HEK293 (cell line): ENCODE results near the gene NEK9.

Experiments
- CTCF ChIA-PET: fragments of 350-600 bp; formaldehyde crosslinking; extraction: SDS; loops from one replicate; lab custom pipeline; 2021; ENCODE audit warnings: antibody characterized with exemption; lab: Yijun Ruan, JAX
- POLR2A ChIA-PET: fragments of 300-600 bp; formaldehyde crosslinking; extraction: SDS; loops from one replicate; lab custom pipeline; 2020; ENCODE audit warnings: antibody characterized with exemption, inconsistent platforms; lab: Yijun Ruan, JAX
- H3K27ac ChIP-seq: fragments of 200-500 bp; sonication (Bioruptor generic); 2 replicates; pipeline ENCODE4 v1.5.1; 2014; ENCODE audit warnings: low read depth, low read length, control low read depth, inconsistent platforms; ENCODE audit errors: extremely low read depth
- H3K36me3 ChIP-seq, 2 experiments: fragments of 200-500 bp in 1 of 2; sonication (Bioruptor generic) in 1 of 2; 1 replicate in 1 of 2; 2 replicates in 1 of 2; pipeline ENCODE4 v1.5.1; 2014 to 2017; ENCODE audit warnings: inconsistent platforms in 2 of 2, low read length in 2 of 2; ENCODE audit not compliant: control insufficient read depth in 2 of 2, insufficient read depth in 1 of 2
- H3K4me1 ChIP-seq: fragments of 200-500 bp; sonication (Bioruptor generic); 2 replicates; pipeline ENCODE4 v1.5.1; 2014; ENCODE audit warnings: mild to moderate bottlenecking, low read length, inconsistent platforms; ENCODE audit not compliant: control insufficient read depth, insufficient read depth
- H3K4me3 ChIP-seq: 2 replicates; pipeline ENCODE4 v1.5.1; 2011; ENCODE audit warnings: low read depth, mild to moderate bottlenecking, control low read depth, low read length, moderate library complexity
- H3K9me3 ChIP-seq: fragments of 200-500 bp; sonication (Bioruptor generic); 2 replicates; pipeline ENCODE4 v1.5.1; 2014; ENCODE audit warnings: low read depth, low read length, inconsistent platforms; ENCODE audit not compliant: control insufficient read depth, insufficient read depth
- BCL11A ChIP-seq: fragments of 450-650 bp; formaldehyde crosslinking; IDR thresholded peaks from 2 replicates; pipeline ENCODE4 v1.5.1; 2016; ENCODE audit warnings: low read depth, missing biosample characterization, missing genetic modification characterization
- BCL11B ChIP-seq: fragments of 450-650 bp; formaldehyde crosslinking; IDR thresholded peaks from 2 replicates; pipeline ENCODE4 v1.5.1; 2016; ENCODE audit warnings: low read depth, missing biosample characterization, missing genetic modification characterization
- HOXC10 ChIP-seq: sonication (generic); formaldehyde crosslinking; IDR thresholded peaks from 2 replicates; pipeline ENCODE4 v1.8.1; 2023; ENCODE audit warnings: mild to moderate bottlenecking, missing genetic modification reagents
- SCRT2 ChIP-seq: fragments of 450-650 bp; formaldehyde crosslinking; IDR thresholded peaks from 2 replicates; pipeline ENCODE4 v1.5.1; 2016; ENCODE audit warnings: missing biosample characterization, missing genetic modification characterization
- SP3 ChIP-seq: fragments of 450-650 bp; formaldehyde crosslinking; IDR thresholded peaks from 2 replicates; pipeline ENCODE4 v1.5.1; 2016; ENCODE audit warnings: missing biosample characterization, missing genetic modification characterization
- ZEB2 ChIP-seq: fragments of 450-650 bp; formaldehyde crosslinking; IDR thresholded peaks from 2 replicates; pipeline ENCODE4 v1.5.1; 2016; ENCODE audit warnings: missing biosample characterization, missing genetic modification characterization
- ZIC2 ChIP-seq: fragments of 450-650 bp; formaldehyde crosslinking; IDR thresholded peaks from 2 replicates; pipeline ENCODE4 v1.5.1; 2016; ENCODE audit warnings: missing biosample characterization, missing genetic modification characterization
- ZNF121 ChIP-seq: fragments of 450-650 bp; formaldehyde crosslinking; IDR thresholded peaks from 2 replicates; pipeline ENCODE4 v1.5.1; 2016; ENCODE audit warnings: missing biosample characterization, missing genetic modification characterization
- ZNF133 ChIP-seq: fragments of 450-650 bp; formaldehyde crosslinking; IDR thresholded peaks from 2 replicates; pipeline ENCODE4 v1.5.1; 2016; ENCODE audit warnings: missing biosample characterization, missing genetic modification characterization
- ZNF184 ChIP-seq: fragments of 450-650 bp; IDR thresholded peaks from 2 replicates; pipeline ENCODE4 v1.5.1; 2018; ENCODE audit warnings: missing biosample characterization, mild to moderate bottlenecking, missing genetic modification characterization
- ZNF211 ChIP-seq: fragments of 450-650 bp; formaldehyde crosslinking; IDR thresholded peaks from 2 replicates; pipeline ENCODE4 v1.5.1; 2016; ENCODE audit warnings: low read depth, missing biosample characterization, missing genetic modification characterization
- ZNF221 ChIP-seq: fragments of 450-650 bp; formaldehyde crosslinking; IDR thresholded peaks from 2 replicates; pipeline ENCODE4 v1.5.1; 2017; ENCODE audit warnings: missing biosample characterization, missing genetic modification characterization, borderline replicate concordance
- ZNF292 ChIP-seq: fragments of 450-650 bp; formaldehyde crosslinking; IDR thresholded peaks from 2 replicates; pipeline ENCODE4 v1.5.1; 2016; ENCODE audit warnings: low read depth, missing biosample characterization, missing genetic modification characterization, borderline replicate concordance
- ZNF302 ChIP-seq: fragments of 450-650 bp; formaldehyde crosslinking; IDR thresholded peaks from 2 replicates; pipeline ENCODE4 v1.5.1; 2016; ENCODE audit warnings: missing biosample characterization, missing genetic modification characterization, low read depth
- ZNF335 ChIP-seq: fragments of 450-650 bp; formaldehyde crosslinking; conservative IDR thresholded peaks from 2 replicates; pipeline ENCODE4 v1.5.1; 2016; ENCODE audit warnings: missing biosample characterization, missing genetic modification characterization
- ZNF394 ChIP-seq: fragments of 450-650 bp; formaldehyde crosslinking; IDR thresholded peaks from 2 replicates; pipeline ENCODE4 v1.5.1; 2016; ENCODE audit warnings: missing biosample characterization, missing genetic modification characterization, mild to moderate bottlenecking, moderate library complexity, borderline replicate concordance
- ZNF558 ChIP-seq: fragments of 450-650 bp; formaldehyde crosslinking; IDR thresholded peaks from 2 replicates; pipeline ENCODE4 v1.5.1; 2016; ENCODE audit warnings: missing biosample characterization, missing genetic modification characterization
- ZNF624 ChIP-seq: fragments of 450-650 bp; formaldehyde crosslinking; IDR thresholded peaks from 2 replicates; pipeline ENCODE4 v1.5.1; 2017; ENCODE audit warnings: missing biosample characterization, missing genetic modification characterization
- ZNF658 ChIP-seq: fragments of 450-650 bp; formaldehyde crosslinking; IDR thresholded peaks from 2 replicates; pipeline ENCODE4; 2016; ENCODE audit warnings: missing biosample characterization, missing genetic modification characterization
- ZNF670 ChIP-seq: fragments of 450-650 bp; formaldehyde crosslinking; IDR thresholded peaks from 2 replicates; pipeline ENCODE4 v1.5.1; 2016; ENCODE audit warnings: missing biosample characterization, missing genetic modification characterization, low read depth
- ZNF843 ChIP-seq: fragments of 450-650 bp; formaldehyde crosslinking; IDR thresholded peaks from 2 replicates; pipeline ENCODE4 v1.5.1; 2016; ENCODE audit warnings: missing biosample characterization, missing genetic modification characterization
- TF ChIP-seq, protein P1 (sequence below): fragments of 450-650 bp; formaldehyde crosslinking; conservative IDR thresholded peaks from 2 replicates; pipeline ENCODE4 v1.5.1; 2016; ENCODE audit warnings: low read depth, missing biosample characterization, missing genetic modification characterization
- TF ChIP-seq, protein P2 (sequence below): fragments of 450-650 bp; formaldehyde crosslinking; IDR thresholded peaks from 2 replicates; pipeline ENCODE4 v1.5.1; 2016; ENCODE audit warnings: missing biosample characterization, missing genetic modification characterization, borderline replicate concordance
- TF ChIP-seq, protein P3 (sequence below): fragments of 450-650 bp; formaldehyde crosslinking; IDR thresholded peaks from 2 replicates; pipeline ENCODE4 v1.5.1; 2016; ENCODE audit warnings: missing biosample characterization, missing genetic modification characterization

Gene NEK9

DNA sequence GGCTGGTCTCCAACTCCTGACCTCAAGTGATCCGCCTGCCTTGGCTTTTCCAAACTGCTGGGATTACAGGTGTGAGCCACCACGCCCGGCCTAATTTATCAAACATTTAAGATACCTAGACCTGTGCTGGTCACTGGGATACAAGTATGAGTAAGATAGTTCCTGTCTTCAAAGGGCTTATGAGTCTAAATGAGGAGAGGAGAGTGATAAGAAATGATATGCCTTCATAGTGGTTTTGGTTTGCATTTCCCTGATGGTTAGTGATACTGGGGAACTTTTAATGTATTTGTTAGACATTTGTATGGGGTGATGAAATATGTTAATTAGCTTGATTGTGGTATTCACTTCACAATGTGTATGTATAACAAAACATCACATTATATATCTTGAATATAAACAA, 28.3 kb upstream of the NEK9 start:
- TF ChIP-seq ZNF121 (tag by site-specific recombination) (no peak), SP3 (tag by site-specific recombination) (no peak), ZNF558 (no peak), ZNF184 (tag by site-specific recombination) (no peak), BCL11B (tag by site-specific recombination) (no peak), ZNF292 (tag by site-specific recombination) (no peak), SCRT2 (tag by site-specific recombination) (no peak), ZNF394 (no peak), ZNF658 (tag by site-specific recombination) (no peak)
- TF ChIP-seq, protein P1, sequence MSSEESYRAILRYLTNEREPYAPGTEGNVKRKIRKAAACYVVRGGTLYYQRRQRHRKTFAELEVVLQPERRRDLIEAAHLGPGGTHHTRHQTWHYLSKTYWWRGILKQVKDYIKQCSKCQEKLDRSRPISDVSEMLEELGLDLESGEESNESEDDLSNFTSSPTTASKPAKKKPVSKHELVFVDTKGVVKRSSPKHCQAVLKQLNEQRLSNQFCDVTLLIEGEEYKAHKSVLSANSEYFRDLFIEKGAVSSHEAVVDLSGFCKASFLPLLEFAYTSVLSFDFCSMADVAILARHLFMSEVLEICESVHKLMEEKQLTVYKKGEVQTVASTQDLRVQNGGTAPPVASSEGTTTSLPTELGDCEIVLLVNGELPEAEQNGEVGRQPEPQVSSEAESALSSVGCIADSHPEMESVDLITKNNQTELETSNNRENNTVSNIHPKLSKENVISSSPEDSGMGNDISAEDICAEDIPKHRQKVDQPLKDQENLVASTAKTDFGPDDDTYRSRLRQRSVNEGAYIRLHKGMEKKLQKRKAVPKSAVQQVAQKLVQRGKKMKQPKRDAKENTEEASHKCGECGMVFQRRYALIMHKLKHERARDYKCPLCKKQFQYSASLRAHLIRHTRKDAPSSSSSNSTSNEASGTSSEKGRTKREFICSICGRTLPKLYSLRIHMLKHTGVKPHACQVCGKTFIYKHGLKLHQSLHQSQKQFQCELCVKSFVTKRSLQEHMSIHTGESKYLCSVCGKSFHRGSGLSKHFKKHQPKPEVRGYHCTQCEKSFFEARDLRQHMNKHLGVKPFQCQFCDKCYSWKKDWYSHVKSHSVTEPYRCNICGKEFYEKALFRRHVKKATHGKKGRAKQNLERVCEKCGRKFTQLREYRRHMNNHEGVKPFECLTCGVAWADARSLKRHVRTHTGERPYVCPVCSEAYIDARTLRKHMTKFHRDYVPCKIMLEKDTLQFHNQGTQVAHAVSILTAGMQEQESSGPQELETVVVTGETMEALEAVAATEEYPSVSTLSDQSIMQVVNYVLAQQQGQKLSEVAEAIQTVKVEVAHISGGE, result no peak
- TF ChIP-seq, all 188 proteins: peak for 0
- Histone ChIP-seq H3K27ac (no peak overlapping the region), H3K4me1 (peaks cover 5% of the 10 kb centered on the region; the same call in 1 of the 2 replicates), H3K4me3 (no peak overlapping the region), H3K9me3 (no peaks in the 10 kb centered on the region), H3K36me3 (peaks cover 11 to 16% of the 10 kb centered on the region in 2 experiments; a peak in 2 of 3 replicates)
- ChIA-PET POLR2A (no interaction called here), CTCF (interaction anchor here (0.6 kb wide), 1 partner anchor 17 kb away, joined by 3 read pairs; no protein-coding TSS in a partner anchor)

DNA sequence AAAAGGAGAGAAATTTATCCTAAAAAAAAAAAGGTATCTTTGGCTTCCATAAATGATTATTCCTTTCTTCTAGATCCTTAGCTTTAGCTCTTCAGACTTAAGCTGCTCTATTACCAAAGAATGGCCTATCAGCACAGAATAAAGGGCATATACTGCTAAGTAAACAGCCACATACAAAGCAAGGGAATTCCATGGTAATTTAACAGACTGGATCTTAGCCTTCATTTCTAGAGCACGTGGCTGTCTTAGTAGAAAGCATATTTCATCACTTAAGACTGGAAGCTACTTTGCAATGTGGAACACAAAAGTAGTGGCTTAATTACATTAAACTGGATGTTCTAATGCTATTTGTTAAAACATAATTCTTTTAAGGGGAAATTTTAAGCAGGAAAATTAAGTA, 26.4 kb upstream of the NEK9 start:
- Histone ChIP-seq H3K9me3 (no peaks in the 10 kb centered on the region), H3K36me3 (peaks cover 15 to 28% of the 10 kb centered on the region in 2 experiments; a peak in 2 of 3 replicates)
- TF ChIP-seq ZNF670 (tag by site-specific recombination), result no peak
- TF ChIP-seq, all 188 proteins: peak for 0
- Histone ChIP-seq H3K4me3 (no peak overlapping the region), H3K27ac (no peak overlapping the region), H3K4me1 (no peaks in the 10 kb centered on the region)
- ChIA-PET CTCF (interaction anchor here (0.6 to 0.8 kb wide), 2 partner anchors 12 to 155 kb away, joined by 3 to 4 read pairs; no protein-coding TSS in a partner anchor), POLR2A (interaction anchor here (0.6 to 0.7 kb wide), 2 partner anchors 26 to 65 kb away, joined by 3 to 4 read pairs; partner anchors contain the start of gene NEK9)

DNA sequence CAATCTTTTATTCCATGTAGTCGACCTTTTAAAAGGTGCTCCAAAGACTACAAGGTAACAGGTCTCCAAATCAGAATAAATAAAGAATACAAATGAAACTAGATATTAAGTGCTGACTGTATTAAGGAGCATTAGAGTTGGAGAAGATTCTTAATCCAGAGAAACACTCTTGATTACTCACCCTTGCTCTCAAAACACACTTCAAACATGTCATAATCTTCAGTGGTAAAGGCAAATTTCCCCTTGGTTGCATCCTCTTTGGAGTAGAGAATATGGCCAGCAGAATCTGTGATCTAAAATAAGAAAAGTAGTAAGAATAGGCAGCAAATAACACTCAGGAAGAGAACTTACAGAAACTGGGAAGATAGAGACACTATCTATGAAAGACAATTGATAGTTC, 25.0 kb upstream of the NEK9 start:
- no peaks in the 10 kb centered on the region for H3K9me3 ChIP-seq
- H3K36me3 ChIP-seq, result peaks cover 20 to 35% of the 10 kb centered on the region in 2 experiments; a peak in 2 of 3 replicates
- no peak overlapping the region for H3K27ac ChIP-seq
- H3K4me1 ChIP-seq, result no peaks in the 10 kb centered on the region
- no peak overlapping the region for H3K4me3 ChIP-seq
- ChIA-PET CTCF (no interaction called here), POLR2A (no interaction called here)
- TF ChIP-seq ZNF133 (tag by site-specific recombination) (no peak), ZIC2 (no peak), ZNF211 (tag by site-specific recombination) (no peak), BCL11A (no peak), ZNF335 (tag by site-specific recombination) (no peak), ZNF302 (tag by site-specific recombination) (no peak), ZNF221 (tag by site-specific recombination) (no peak), ZEB2 (tag by site-specific recombination) (no peak), ZNF843 (tag by site-specific recombination) (no peak), HOXC10 (CRISPR knock-in tag) (no peak), ZNF624 (tag by site-specific recombination) (no peak)
- TF ChIP-seq, protein P2, sequence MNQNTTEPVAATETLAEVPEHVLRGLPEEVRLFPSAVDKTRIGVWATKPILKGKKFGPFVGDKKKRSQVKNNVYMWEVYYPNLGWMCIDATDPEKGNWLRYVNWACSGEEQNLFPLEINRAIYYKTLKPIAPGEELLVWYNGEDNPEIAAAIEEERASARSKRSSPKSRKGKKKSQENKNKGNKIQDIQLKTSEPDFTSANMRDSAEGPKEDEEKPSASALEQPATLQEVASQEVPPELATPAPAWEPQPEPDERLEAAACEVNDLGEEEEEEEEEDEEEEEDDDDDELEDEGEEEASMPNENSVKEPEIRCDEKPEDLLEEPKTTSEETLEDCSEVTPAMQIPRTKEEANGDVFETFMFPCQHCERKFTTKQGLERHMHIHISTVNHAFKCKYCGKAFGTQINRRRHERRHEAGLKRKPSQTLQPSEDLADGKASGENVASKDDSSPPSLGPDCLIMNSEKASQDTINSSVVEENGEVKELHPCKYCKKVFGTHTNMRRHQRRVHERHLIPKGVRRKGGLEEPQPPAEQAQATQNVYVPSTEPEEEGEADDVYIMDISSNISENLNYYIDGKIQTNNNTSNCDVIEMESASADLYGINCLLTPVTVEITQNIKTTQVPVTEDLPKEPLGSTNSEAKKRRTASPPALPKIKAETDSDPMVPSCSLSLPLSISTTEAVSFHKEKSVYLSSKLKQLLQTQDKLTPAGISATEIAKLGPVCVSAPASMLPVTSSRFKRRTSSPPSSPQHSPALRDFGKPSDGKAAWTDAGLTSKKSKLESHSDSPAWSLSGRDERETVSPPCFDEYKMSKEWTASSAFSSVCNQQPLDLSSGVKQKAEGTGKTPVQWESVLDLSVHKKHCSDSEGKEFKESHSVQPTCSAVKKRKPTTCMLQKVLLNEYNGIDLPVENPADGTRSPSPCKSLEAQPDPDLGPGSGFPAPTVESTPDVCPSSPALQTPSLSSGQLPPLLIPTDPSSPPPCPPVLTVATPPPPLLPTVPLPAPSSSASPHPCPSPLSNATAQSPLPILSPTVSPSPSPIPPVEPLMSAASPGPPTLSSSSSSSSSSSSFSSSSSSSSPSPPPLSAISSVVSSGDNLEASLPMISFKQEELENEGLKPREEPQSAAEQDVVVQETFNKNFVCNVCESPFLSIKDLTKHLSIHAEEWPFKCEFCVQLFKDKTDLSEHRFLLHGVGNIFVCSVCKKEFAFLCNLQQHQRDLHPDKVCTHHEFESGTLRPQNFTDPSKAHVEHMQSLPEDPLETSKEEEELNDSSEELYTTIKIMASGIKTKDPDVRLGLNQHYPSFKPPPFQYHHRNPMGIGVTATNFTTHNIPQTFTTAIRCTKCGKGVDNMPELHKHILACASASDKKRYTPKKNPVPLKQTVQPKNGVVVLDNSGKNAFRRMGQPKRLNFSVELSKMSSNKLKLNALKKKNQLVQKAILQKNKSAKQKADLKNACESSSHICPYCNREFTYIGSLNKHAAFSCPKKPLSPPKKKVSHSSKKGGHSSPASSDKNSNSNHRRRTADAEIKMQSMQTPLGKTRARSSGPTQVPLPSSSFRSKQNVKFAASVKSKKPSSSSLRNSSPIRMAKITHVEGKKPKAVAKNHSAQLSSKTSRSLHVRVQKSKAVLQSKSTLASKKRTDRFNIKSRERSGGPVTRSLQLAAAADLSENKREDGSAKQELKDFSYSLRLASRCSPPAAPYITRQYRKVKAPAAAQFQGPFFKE, result no peak
- TF ChIP-seq, protein P3, sequence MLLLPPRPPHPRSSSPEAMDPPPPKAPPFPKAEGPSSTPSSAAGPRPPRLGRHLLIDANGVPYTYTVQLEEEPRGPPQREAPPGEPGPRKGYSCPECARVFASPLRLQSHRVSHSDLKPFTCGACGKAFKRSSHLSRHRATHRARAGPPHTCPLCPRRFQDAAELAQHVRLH (tag by site-specific recombination), result no peak
